Measurements from ENCODE around the gene PADI3. TPM values are rescaled to one million over a fixed set of nuclear protein-coding genes. Genes with fewer than 3 reads are reported as not detected.

PADI3 gene
- total and polyA plus RNA-seq, 2 donors (not counting 3 experiments of a cell fraction or from before 2014, with no cell fraction given), result not detected

GRCh38 chr1:17310068-17310640 lies 61.3 kb downstream of the PADI3 start:
- dilution Hi-C loops (cut with MboI; ENCODE audit: extremely low pct_ligation_motif_present, low sequenced_read_pairs), result no loop called here

More at GRCh38 chr1:17310068-17310640, 61.3 kb downstream of the PADI3 start:
- Histone ChIP-seq H3K27ac (ENCODE audit: insufficient read depth, low read depth, low read length) (no peak overlapping the region), H3K9me3 (replicated peaks; ENCODE audit: control insufficient read depth, insufficient read depth, low read length) (no peaks in the 10 kb centered on the region), H3K9ac (replicated peaks; ENCODE audit: extremely low read depth, insufficient read depth, low read length) (no peak overlapping the region), H3K27me3 (ENCODE audit: control insufficient read depth in 2 of 2, insufficient read depth in 2 of 2, low read length in 2 of 2) (peaks cover 0 to 2% of the 10 kb centered on the region in 2 experiments), H3K4me2 (ENCODE audit: insufficient read depth, low read length) (no peak overlapping the region), H3K79me2 (ENCODE audit: control insufficient read depth, insufficient read depth, low read length) (no peaks in the 10 kb centered on the region), H4K20me1 (replicated peaks; ENCODE audit: control insufficient read depth, extremely low read depth, insufficient read depth, low read length) (no peaks in the 10 kb centered on the region), H3K4me3 (replicated peaks in 1 of 3; ENCODE audit: insufficient read depth in 1 of 3, low read depth in 1 of 3, low read length in 3 of 3) (no peak overlapping the region), H3K9me1 (replicated peaks; ENCODE audit: control insufficient read depth, extremely low read depth, insufficient read depth, low read length) (no peaks in the 10 kb centered on the region), H2AFZ (ENCODE audit: low read depth, low read length) (no peak overlapping the region), H3K4me1 (ENCODE audit: control insufficient read depth, extremely low read depth, insufficient read depth, low read length) (no peaks in the 10 kb centered on the region), H3K36me3 (ENCODE audit: control insufficient read depth in 2 of 2, extremely low read depth in 1 of 2, insufficient read depth in 2 of 2, low read length in 2 of 2) (no peaks in the 10 kb centered on the region)
- POLR2A ChIA-PET, result no interaction called here
- FAIRE-seq (no peak), DNase-seq (ENCODE audit: low read depth, low spot score) (no peak)
- intact Hi-C loops (cut with micrococcal nuclease), result no loop called here
- TF ChIP-seq CTCF (IDR thresholded peaks at IDR 0.05; ENCODE audit: extremely low read depth in 1 of 2, insufficient read depth in 1 of 2, low read depth in 1 of 2, low read length in 2 of 2), result no peak
- TF ChIP-seq POLR2AphosphoS5 (IDR thresholded peaks at IDR 0.05; ENCODE audit: insufficient read depth, low read depth, low read length), result no peak
- TF ChIP-seq GATA2 (IDR thresholded peaks at IDR 0.05; ENCODE audit: insufficient read depth, insufficient read length, low read depth, low read length), result no peak
- no peak for TF ChIP-seq JUN (IDR thresholded peaks at IDR 0.05; ENCODE audit: borderline replicate concordance, insufficient read depth, insufficient read length, low read depth)
- no peak for TF ChIP-seq EZH2 (IDR thresholded peaks at IDR 0.05; ENCODE audit: borderline replicate concordance, low read depth, low read length, severe bottlenecking)
- TF ChIP-seq POLR2A (IDR thresholded peaks at IDR 0.05; ENCODE audit: low read depth, low read length), result no peak
- TF ChIP-seq FOS (IDR thresholded peaks at IDR 0.05; ENCODE audit: borderline replicate concordance, insufficient read depth, low read length), result no peak
- TF ChIP-seq, protein P1, sequence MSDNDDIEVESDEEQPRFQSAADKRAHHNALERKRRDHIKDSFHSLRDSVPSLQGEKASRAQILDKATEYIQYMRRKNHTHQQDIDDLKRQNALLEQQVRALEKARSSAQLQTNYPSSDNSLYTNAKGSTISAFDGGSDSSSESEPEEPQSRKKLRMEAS (IDR thresholded peaks at IDR 0.05; ENCODE audit: insufficient read depth, insufficient read length), result no peak
- TF ChIP-seq MYC (IDR thresholded peaks at IDR 0.05; ENCODE audit: low read depth, low read length), result no peak
- no TSS peak for BruUV-seq (replicated peaks)
- CTCF ChIA-PET, result no interaction called here

Measured in endothelial cell of umbilical vein (primary cell).